ENCODE data around the gene PRKN. TPM values are rescaled to one million over a fixed set of nuclear protein-coding genes. Genes with fewer than 3 reads are reported as not detected.

Gene PRKN
- total and polyA plus RNA-seq, 9 of the 15 experiments (the other 6 are each of a cell fraction or from before 2014, with no cell fraction given) = 0.03 to 0.96 (median 0.15) TPM; not detected in 2

DNA sequence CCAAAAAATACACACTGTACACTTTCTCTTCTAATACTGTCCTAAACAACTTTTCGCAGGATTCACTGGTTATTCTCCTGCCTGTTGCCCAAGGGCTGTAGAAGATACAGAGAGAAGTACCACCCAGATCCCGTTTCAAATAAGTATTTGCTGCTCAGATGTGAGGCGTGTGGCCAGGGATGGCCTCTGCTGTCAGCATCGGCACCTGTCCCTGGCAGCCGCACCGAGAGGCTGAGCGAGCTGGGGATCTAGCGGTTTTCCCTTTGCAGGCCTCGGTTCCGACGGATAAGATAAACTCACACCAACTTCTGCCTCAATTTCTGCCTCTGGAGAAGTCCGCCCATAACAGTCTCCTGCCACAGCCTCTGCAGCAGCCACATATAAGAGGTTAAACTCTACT lies 768.5 kb downstream of the PRKN start:
- no peak overlapping the region for H3K9ac ChIP-seq (ENCODE audit: insufficient read depth in 1 of 2, low read depth in 2 of 2, low read length in 2 of 2)
- ATAC-seq = no peak
- H2AFZ ChIP-seq (ENCODE audit: low read depth, low read length) = no peak overlapping the region
- no peaks in the 10 kb centered on the region for H3K27me3 ChIP-seq (ENCODE audit: control insufficient read depth in 2 of 2, insufficient read depth in 2 of 2, low read length in 2 of 2)
- no peaks in the 10 kb centered on the region for H4K20me1 ChIP-seq (replicated peaks; ENCODE audit: control insufficient read depth, insufficient read depth, low read length)
- ChIA-PET CTCF (ENCODE audit: low intra/inter-chr PET ratio) (no interaction called here), POLR2A (interaction anchor here (0.6 kb wide), 1 partner anchor 219 kb away, joined by 3 read pairs; no protein-coding TSS in a partner anchor)
- no peak overlapping the region for H3K4me3 ChIP-seq
- H3K9me1 ChIP-seq (ENCODE audit: control insufficient read depth, insufficient read depth, low read length) = no peaks in the 10 kb centered on the region
- H3K9me3 ChIP-seq (replicated peaks; ENCODE audit: control insufficient read depth, insufficient read depth, low read depth, low read length) = no peaks in the 10 kb centered on the region
- H3K36me3 ChIP-seq (ENCODE audit: control insufficient read depth, insufficient read depth, low read length) = no peaks in the 10 kb centered on the region
- in situ Hi-C loops (cut with MboI) (no loop called here), intact Hi-C loops (cut with micrococcal nuclease) (no loop called here)
- H3K4me2 ChIP-seq (ENCODE audit: insufficient read depth, low read length) = no peak overlapping the region
- BruUV-seq (replicated peaks) = no TSS peak
- WGBS (ENCODE audit: insufficient coverage, low coverage, missing lambda C conversion rate) = 0% methylated on average over 12 of the region's 12 CpGs
- no peak for FAIRE-seq
- H3K27ac ChIP-seq (ENCODE audit: extremely low read depth, low read depth, low read length) = no peak overlapping the region
- no peak for DNase-seq (ENCODE audit: extremely low read depth in 1 of 4, low spot score in 3 of 4)
- TF ChIP-seq CSDE1 (IDR thresholded peaks at IDR 0.05) (no peak), ZNF699 (CRISPR knock-in tag; IDR thresholded peaks at IDR 0.05; ENCODE audit: insufficient replicate concordance) (no peak), MYC (IDR thresholded peaks at IDR 0.05; ENCODE audit: low read depth, low read length) (no peak), MYC (CRISPR knock-in tag; IDR thresholded peaks at IDR 0.05; ENCODE audit: borderline replicate concordance, low read depth) (no peak), RBFOX2 (IDR thresholded peaks at IDR 0.05; ENCODE audit: low read depth, low read length) (no peak), CREBBP (IDR thresholded peaks at IDR 0.05; ENCODE audit: low read depth, low read length) (no peak), ZNF57 (CRISPR knock-in tag; IDR thresholded peaks at IDR 0.05) (no peak), SAP30 (IDR thresholded peaks at IDR 0.05; ENCODE audit: borderline replicate concordance, insufficient read depth, low read depth, low read length, poor library complexity, severe bottlenecking) (no peak), HDAC1 (IDR thresholded peaks at IDR 0.05) (no peak), PTRF (tag; IDR thresholded peaks at IDR 0.05) (no peak), EWSR1 (IDR thresholded peaks at IDR 0.05; ENCODE audit: borderline replicate concordance, low read depth, partially characterized antibody) (no peak), ZFP1 (CRISPR knock-in tag; IDR thresholded peaks at IDR 0.05) (no peak)
- TF ChIP-seq, protein P1, sequence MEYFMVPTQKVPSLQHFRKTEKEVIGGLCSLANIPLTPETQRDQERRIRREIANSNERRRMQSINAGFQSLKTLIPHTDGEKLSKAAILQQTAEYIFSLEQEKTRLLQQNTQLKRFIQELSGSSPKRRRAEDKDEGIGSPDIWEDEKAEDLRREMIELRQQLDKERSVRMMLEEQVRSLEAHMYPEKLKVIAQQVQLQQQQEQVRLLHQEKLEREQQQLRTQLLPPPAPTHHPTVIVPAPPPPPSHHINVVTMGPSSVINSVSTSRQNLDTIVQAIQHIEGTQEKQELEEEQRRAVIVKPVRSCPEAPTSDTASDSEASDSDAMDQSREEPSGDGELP (CRISPR knock-in tag; IDR thresholded peaks at IDR 0.05; ENCODE audit: borderline replicate concordance) = no peak
- H3K79me2 ChIP-seq (ENCODE audit: control insufficient read depth, insufficient read depth, low read length) = no peaks in the 10 kb centered on the region
- H3K4me1 ChIP-seq (replicated peaks in 1 of 2; ENCODE audit: control insufficient read depth in 2 of 2, insufficient read depth in 2 of 2, low read length in 2 of 2) = no peaks in the 10 kb centered on the region
